KMS-11 (cell line): ENCODE measurements around the gene SLC22A23.

Source experiments
- H2AFZ ChIP-seq: fragments of 200-600 bp; sonication (generic); 2 replicates; pipeline ENCODE4 v1.6.1; 2016; ENCODE audit warnings: antibody characterized with exemption, mixed run types, low read depth
- H3K27ac ChIP-seq: fragments of 200-600 bp; sonication (generic); 2 replicates; pipeline ENCODE4 v1.6.1; 2016; ENCODE audit warnings: mild to moderate bottlenecking, mixed run types
- H3K27me3 ChIP-seq: fragments of 200-600 bp; sonication (generic); 2 replicates; pipeline ENCODE4 v1.6.1; 2017; ENCODE audit warnings: mild to moderate bottlenecking, low read depth, mixed run types, moderate library complexity; ENCODE audit not compliant: insufficient read depth
- H3K36me3 ChIP-seq: fragments of 200-600 bp; sonication (generic); 2 replicates; pipeline ENCODE4 v1.6.1; 2017; ENCODE audit warnings: mild to moderate bottlenecking, mixed run types; ENCODE audit not compliant: insufficient read depth
- H3K4me1 ChIP-seq: fragments of 200-600 bp; sonication (generic); 2 replicates; pipeline ENCODE4 v1.6.1; 2016; ENCODE audit warnings: mild to moderate bottlenecking, low read depth, mixed run types; ENCODE audit not compliant: poor library complexity, severe bottlenecking
- H3K4me2 ChIP-seq: fragments of 200-600 bp; sonication (generic); 2 replicates; pipeline ENCODE4 v1.7.0; 2016; ENCODE audit warnings: mild to moderate bottlenecking, mixed run types
- H3K4me3 ChIP-seq: fragments of 200-600 bp; sonication (generic); IDR thresholded peaks from 2 replicates; pipeline ENCODE4 v1.6.1; 2017; ENCODE audit warnings: low read depth, low read length, mixed read lengths; ENCODE audit not compliant: insufficient read depth
- H3K79me2 ChIP-seq: fragments of 200-600 bp; sonication (generic); 2 replicates; pipeline ENCODE4 v1.6.1; 2016; ENCODE audit warnings: low read depth, mixed run types; ENCODE audit not compliant: insufficient read depth
- H3K9ac ChIP-seq: fragments of 200-600 bp; sonication (generic); 2 replicates; pipeline ENCODE4 v1.6.1; 2016; ENCODE audit warnings: mild to moderate bottlenecking, mixed run types
- H4K20me1 ChIP-seq: fragments of 200-600 bp; sonication (generic); 2 replicates; pipeline ENCODE4 v1.6.1; 2016; ENCODE audit warnings: mild to moderate bottlenecking, mixed run types; ENCODE audit not compliant: insufficient read depth
- TF ChIP-seq, protein P1 (sequence below): fragments of 200-600 bp; sonication (generic); conservative IDR thresholded peaks from 2 replicates; pipeline ENCODE4 v1.6.1; 2017; ENCODE audit warnings: low read depth, mild to moderate bottlenecking, antibody characterized with exemption, low read length, moderate library complexity, mixed read lengths

The SLC22A23 gene

DNA sequence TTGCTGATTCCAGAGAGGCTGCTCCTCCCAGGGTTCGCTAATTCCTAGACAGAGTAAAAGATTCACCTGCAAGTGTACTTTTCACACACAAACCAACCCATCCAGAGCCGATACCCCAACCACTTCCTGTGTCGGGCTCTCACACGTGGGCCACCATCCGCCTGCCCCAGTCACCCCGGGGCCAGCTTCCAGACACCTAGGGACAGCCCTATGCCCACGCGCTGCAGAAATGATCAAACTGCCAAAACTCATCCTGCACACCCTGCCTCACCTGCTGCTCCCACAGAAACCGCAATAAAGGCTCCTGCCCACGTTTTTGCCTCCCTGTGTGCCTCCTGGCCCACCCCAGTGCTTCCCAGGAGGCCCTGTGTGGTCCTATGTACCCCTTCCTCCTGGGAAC, 138.6 kb downstream of the SLC22A23 start:
- Histone ChIP-seq H3K9ac (no peak overlapping the region), H3K27me3 (no peaks in the 10 kb centered on the region), H3K4me2 (no peak overlapping the region), H2AFZ (no peak overlapping the region), H3K79me2 (no peaks in the 10 kb centered on the region), H3K27ac (no peak overlapping the region), H4K20me1 (no peaks in the 10 kb centered on the region), H3K36me3 (no peaks in the 10 kb centered on the region), H3K4me3 (no peak overlapping the region), H3K4me1 (no peaks in the 10 kb centered on the region)
- TF ChIP-seq, protein P1, sequence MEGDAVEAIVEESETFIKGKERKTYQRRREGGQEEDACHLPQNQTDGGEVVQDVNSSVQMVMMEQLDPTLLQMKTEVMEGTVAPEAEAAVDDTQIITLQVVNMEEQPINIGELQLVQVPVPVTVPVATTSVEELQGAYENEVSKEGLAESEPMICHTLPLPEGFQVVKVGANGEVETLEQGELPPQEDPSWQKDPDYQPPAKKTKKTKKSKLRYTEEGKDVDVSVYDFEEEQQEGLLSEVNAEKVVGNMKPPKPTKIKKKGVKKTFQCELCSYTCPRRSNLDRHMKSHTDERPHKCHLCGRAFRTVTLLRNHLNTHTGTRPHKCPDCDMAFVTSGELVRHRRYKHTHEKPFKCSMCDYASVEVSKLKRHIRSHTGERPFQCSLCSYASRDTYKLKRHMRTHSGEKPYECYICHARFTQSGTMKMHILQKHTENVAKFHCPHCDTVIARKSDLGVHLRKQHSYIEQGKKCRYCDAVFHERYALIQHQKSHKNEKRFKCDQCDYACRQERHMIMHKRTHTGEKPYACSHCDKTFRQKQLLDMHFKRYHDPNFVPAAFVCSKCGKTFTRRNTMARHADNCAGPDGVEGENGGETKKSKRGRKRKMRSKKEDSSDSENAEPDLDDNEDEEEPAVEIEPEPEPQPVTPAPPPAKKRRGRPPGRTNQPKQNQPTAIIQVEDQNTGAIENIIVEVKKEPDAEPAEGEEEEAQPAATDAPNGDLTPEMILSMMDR = no peak

DNA sequence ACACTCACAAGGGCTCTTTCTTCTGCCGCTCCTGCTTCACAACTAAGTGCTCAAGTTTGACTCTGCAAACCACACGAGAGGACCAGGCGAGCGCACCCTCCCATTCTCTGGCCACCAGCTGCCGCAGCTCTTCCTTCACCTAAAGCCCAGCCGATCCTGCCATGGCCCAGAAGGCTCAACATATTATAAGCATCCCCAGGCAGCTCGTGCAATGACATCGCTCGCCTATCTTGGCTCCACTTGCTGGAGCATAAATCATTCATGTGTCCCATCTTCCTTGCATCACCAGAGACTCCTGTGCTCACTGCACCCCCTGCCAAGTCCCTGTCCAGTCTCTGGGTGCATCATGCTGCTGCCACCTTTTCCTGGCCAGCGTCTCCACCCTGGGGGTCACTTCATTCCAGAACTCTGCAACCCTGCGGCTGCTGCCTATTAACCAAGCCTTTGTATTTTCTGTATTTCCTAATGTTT, 139.1 kb downstream of the SLC22A23 start:
- Histone ChIP-seq H3K36me3 (no peaks in the 10 kb centered on the region), H3K4me2 (no peak overlapping the region), H4K20me1 (no peaks in the 10 kb centered on the region), H3K4me1 (no peaks in the 10 kb centered on the region), H3K9ac (no peak overlapping the region), H3K27me3 (no peaks in the 10 kb centered on the region), H2AFZ (no peak overlapping the region), H3K4me3 (no peak overlapping the region), H3K27ac (no peak overlapping the region), H3K79me2 (no peaks in the 10 kb centered on the region)
- TF ChIP-seq, protein P1 = no peak

DNA sequence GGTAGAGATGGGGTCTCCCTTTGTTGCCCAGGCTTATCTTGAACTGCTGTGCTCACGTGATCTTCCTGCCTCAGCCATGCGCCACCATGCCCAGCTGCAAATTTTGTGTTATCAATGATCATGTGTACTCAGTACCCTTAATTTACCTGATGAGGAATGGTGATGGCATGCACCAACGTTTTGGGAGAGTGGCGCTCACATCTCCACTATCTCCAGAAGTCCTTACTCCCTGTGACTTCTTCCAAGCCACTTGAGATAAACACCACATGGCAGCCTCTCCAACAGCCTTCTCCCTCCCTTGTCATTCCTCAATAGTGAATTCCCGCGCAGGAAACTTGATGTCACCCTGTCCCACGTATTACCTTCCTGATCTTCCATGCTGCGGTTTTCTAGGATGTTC, 140.0 kb downstream of the SLC22A23 start:
- H3K4me1 ChIP-seq = no peaks in the 10 kb centered on the region
- no peak overlapping the region for H3K9ac ChIP-seq
- H3K4me2 ChIP-seq = no peak overlapping the region
- H4K20me1 ChIP-seq = no peaks in the 10 kb centered on the region
- H2AFZ ChIP-seq = no peak overlapping the region
- no peaks in the 10 kb centered on the region for H3K79me2 ChIP-seq
- no peaks in the 10 kb centered on the region for H3K36me3 ChIP-seq
- no peaks in the 10 kb centered on the region for H3K27me3 ChIP-seq
- TF ChIP-seq, protein P1 = no peak
- no peak overlapping the region for H3K27ac ChIP-seq
- no peak overlapping the region for H3K4me3 ChIP-seq

DNA sequence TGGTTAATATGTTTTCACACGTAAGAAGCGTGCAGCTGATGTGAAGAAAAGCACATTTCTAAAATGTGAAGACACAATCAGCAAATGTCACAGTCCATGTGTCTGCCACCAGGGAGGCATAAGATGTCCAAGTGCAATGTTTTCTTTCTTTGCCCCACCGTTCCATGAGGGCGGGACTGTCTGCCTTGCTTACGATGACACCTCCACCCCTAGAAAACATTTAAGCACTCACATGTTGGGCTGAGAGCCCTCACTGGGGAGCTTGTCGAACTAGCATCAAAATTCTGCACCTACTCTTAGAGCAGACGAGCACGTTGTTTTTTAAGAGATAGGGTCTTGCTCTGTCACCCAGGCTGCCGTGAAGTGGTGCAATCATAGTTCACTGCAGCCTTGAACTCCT, 140.5 kb downstream of the SLC22A23 start:
- Histone ChIP-seq H2AFZ (no peak overlapping the region), H3K27ac (no peak overlapping the region), H3K9ac (no peak overlapping the region), H3K27me3 (no peaks in the 10 kb centered on the region), H3K4me3 (no peak overlapping the region), H3K4me2 (no peak overlapping the region), H3K79me2 (no peaks in the 10 kb centered on the region), H3K36me3 (no peaks in the 10 kb centered on the region), H4K20me1 (no peaks in the 10 kb centered on the region), H3K4me1 (no peaks in the 10 kb centered on the region)
- TF ChIP-seq, protein P1 = no peak
